SU-DHL-6 (cell line): Measurements from ENCODE around the gene LRRC4B.

Source experiments
- CTCF ChIP-seq: fragments of 200-600 bp; sonication (generic); IDR thresholded peaks from one replicate; pipeline ENCODE4 v1.5.1; 2017; ENCODE audit warnings: antibody characterized with exemption, mild to moderate bottlenecking, low read length, moderate library complexity; ENCODE audit not compliant: insufficient read depth, poor library complexity, severe bottlenecking
- EZH2phosphoT487 ChIP-seq: fragments of 200-600 bp; sonication (generic), shearing (Covaris generic); conservative IDR thresholded peaks from 2 replicates; pipeline ENCODE4 v1.6.1; 2018; ENCODE audit warnings: mild to moderate bottlenecking, antibody characterized with exemption, low read length, moderate library complexity, mixed read lengths

GRCh38 chr19:50501568-50502475 lies 66.4 kb downstream of the LRRC4B start:
- no peak for TF ChIP-seq CTCF
- TF ChIP-seq EZH2phosphoT487 = no peak
